HG03139 (cell line): ENCODE measurements around the gene IFI30.
"Not testable (repeated sequence)": the region's sequence is repeated elsewhere in the genome, so short reads cannot be mapped to it uniquely, and the experiment has no call there.

Source experiments
- ATAC-seq: cut with Tn5 transposase; IDR thresholded peaks from one replicate; pipeline ENCODE4 v1.9.1; 2021; ENCODE audit not compliant: unreplicated experiment

The IFI30 gene

DNA sequence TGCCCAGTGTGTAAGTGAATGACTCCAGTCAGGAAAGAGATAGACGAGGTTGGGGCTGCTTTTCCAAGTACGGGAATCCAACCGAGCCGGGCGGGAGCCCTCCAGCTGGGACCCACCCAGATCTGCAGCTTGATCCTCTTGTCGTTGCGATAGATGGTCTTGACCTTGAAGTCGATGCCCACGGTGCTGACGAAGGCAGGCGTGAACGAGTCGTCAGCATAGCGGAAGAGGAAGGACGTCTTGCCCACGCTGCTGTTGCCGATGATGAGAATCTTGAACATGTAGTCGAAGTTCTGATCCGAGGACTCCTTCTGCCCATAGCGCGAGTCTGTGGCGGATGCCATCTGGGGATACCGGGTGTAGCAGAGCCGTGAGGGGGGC, 28.8 kb downstream of the IFI30 start:
- no peak for ATAC-seq

DNA sequence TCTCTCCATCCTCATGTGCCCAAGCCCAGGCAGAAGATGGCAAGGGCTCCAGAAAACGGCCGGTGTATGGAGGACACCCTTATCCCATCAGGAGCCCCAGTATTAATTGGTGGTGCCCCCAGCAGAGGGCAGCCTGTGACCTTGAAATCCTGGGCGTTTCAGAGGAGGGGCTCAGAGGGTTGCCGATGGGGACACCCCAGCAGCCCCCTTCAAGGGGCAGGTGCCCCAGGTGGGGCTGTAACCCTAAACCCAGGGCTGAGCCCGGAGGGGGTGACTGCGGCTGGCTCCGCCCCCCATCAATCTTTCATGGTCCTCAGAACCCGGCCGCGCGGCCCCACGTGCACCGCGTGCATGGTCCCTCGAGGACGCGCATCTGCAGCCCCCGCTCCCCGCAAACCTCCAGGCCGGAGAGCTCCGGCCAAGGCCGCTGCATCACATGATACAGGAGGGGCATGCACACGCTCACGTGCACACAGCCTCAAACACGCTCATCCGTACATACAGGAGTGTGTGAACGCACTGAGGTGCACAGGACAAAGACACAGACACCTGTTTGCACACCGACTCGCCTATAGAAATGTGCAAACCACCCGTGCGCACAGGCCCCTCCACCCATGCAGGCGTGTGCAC, 29.3 kb downstream of the IFI30 start:
- no peak for ATAC-seq

DNA sequence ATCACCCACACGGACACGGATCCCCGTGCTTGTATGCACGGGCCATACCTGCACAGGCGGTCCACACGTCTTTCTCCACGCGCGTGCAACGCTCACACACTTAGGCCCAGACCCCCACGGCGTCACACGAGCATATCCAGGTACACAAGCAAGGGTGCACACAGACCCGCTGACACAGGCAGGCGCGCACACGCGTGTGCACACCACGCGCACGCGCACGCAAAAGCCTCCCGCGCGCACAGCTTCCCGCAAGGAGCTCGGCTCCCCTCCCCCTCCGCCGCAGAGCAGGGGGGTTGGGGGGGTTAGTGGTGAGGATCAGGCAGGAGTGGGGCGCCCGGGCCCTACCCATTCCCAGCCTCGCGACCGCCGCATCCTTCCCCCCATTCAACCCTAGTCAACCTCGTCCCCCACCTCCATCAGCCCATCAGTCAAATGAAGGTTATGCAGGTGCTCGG, 29.8 kb downstream of the IFI30 start:
- ATAC-seq: no peak

DNA sequence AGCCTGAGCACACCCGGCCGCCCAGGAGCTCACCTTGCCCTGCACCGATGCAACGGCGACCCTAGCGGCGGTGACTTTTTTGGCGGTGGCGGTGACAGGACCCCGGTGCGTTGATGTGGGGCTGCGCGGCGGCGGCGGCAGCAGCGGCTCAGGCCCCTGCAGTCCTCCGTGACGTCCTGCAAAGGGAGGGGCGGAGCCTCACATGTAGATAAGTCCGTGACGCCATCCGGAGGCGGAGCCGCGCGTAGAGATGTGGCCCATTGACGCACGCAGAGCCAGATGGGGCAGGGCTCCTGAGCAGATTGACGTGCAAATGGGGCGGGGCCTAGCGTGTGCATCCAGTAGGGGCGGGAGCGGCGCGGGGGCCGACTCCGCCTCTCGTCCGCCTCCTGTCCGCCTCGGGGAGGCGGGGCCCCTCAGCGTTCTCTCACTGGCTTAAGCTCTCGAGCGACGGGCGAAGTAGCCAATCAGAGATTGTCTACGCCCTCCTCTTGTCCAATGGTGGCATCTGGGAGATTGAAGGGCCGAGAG, 30.3 kb downstream of the IFI30 start, which contains the start of gene RAB3A:
Gene RAB3A, minus strand, starts transcription at position 180 of the 531 bp plus-strand sequence. CDS start 1,302 bp downstream, outside the sequence.
- peak; percentile 86 for ATAC-seq

DNA sequence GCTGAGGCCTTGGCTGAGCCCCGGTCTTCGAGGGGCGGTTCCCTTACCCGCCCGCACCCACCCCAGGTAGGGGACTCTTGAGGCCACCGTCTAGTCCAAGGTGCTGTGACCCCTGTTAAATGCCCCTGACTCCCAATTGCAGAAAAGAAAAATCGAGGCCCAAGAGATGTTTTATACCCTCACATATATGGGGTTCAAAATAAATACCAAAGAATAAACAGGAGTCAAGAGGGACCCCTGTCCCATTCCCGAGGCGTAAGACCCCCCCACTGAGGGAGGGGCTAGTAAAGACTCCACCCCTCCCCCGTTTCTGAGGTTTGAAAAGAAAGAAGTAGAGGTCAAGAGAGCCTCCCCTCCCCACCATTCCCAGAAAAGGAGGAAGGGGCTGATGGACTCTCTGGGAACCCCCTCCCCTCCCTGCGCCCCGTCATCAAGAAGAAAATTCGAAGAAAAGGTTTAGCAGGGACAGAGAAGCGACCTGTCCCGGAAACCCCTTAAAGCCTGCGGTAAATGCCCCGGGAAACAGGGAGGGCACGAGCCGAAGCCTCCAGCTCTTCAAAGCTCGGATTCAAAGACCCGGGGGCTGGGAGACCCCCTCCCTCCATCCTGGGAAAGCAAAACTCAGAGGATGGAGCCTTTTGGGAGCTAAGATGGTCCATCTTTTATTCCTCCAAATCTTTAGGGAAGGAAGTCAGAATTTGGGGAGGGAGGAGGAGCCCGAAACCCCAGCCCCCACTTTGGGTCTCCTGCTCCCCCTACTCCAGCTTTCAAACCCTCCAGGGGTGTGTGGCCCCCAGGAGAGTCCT, 31.0 kb downstream of the IFI30 start:
- ATAC-seq: peak; percentile 5

DNA sequence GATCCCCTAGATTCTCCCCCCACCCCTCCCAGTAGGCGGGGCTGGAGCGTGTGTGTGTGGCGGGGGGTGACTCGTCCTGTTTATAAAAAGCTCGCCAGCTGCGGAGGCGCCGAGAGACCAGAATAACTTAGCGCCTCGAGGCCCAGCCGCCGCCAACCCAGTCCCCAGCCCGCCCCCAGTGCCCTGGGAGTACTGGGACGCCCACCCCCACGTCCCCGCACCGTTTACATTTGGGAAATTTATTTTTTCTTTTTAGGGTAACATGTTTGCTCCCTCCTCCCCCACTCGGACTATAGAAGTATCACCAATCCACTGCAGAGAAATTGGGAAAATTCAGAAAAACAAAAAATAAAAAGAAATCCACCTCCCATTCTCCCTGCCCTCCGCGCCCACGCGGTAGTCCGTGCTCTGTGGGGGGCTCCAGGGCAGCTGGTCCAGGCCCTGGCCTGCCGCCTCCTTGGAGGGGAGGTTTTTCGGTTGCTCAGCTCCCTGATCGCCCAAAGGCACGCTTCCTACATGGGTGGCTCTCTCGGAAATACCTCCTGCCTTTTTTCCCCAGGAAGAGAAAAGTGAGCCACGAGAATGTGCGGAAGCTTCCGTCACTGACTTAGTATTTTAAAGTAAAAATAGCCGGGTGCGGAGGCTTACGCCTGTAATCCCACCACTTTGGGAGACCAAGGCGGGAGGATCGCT, 31.7 kb downstream of the IFI30 start:
- ATAC-seq: no peak

DNA sequence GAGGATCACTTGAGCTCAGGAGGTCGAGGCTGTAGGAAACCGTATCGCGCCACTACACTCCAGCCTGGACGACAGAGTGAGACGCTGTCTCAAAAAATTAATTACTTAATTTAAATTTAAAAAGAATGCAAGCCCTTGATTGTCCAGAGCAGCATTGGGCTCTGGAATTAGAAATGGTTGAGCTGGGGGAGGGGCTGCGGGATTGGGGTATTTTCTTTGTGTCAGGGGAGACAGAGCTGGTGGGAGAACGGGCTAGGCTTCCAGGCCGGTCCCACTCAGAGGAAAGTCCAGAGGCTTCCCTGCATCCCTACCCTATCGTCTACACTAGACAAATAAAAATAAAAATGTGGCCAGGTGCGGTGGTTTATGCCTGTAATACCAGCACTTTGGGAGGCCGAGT, 32.4 kb downstream of the IFI30 start:
- no peak for ATAC-seq

DNA sequence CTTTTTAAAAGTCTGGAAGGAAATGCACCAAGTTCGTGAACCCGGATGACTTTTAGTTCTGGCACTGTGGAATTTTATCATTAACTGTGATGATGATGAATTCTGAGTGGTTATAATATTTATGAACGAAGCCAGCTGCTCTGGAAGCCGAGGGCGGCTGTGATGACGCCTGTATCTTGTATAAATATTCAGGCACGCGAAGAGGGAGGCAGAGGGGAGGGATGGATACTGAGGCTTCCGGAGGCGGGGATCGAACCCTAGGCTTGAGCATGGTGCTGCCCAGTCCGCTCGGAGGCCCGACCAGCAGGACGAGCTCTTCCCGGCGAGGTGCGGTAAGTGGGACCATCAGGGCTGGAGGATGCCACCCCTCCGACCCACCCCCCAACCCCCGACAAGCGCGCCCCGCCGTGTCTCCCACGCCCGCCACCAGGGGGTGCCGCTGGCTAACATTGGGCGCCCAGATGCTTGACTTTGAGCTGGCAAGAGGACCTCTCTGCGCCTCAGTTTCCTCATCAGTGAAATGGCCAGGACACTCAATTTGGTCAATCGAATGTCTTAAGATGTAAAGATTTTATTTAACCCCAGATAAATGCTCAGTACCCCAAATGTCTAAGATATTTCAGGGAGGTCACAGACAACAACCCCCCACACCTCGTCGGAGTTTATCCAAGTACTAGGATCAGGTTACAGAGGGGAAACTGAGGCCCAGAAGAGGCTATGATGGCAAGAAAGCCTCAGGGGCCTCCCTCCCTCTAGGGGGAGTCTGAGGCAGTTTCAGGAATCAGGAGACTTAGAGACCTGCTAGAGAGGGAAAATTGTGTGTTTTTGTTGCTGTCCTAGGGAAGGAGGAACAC, 34.7 kb downstream of the IFI30 start:
- no peak for ATAC-seq

DNA sequence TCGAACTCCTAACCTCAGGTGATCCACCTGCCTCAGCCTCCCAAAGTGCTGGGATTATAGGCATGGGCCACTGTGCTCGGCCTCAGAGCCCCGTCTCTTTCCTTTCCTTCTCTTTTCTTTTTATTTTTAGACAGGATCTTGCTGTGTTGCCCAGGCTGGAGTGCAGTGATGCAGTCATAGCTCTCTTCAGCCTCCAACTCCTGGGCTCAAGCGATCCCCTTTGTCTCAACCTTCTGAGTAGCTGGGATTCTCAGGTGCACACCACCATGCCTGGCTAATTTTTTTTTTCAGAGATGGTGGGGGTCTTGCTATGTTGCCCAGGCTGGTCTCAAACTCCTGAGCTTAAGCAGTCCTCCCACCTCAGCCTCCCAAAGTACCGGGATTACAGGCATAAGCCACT, 36.3 kb downstream of the IFI30 start:
- ATAC-seq: not testable (repeated sequence)

DNA sequence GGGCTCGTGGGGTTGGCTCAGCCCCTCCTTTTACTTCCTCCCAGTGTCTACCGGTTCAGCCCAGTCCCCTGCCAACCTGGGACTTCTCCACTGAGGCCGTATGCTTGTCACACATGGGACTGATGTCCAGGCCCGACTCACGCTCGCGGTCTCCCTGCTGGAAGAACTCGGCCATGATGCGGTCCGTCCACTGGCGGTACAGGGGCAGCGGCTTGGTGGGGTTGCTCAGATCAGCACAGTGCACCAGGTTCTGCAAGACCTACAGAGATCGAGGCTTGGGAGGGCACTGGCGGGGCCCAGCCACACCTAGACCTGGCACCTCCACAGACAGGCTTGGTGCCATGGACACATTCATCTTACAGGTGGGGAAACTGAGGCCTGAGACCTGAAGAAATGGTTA, 38.1 kb downstream of the IFI30 start:
- ATAC-seq: no peak

DNA sequence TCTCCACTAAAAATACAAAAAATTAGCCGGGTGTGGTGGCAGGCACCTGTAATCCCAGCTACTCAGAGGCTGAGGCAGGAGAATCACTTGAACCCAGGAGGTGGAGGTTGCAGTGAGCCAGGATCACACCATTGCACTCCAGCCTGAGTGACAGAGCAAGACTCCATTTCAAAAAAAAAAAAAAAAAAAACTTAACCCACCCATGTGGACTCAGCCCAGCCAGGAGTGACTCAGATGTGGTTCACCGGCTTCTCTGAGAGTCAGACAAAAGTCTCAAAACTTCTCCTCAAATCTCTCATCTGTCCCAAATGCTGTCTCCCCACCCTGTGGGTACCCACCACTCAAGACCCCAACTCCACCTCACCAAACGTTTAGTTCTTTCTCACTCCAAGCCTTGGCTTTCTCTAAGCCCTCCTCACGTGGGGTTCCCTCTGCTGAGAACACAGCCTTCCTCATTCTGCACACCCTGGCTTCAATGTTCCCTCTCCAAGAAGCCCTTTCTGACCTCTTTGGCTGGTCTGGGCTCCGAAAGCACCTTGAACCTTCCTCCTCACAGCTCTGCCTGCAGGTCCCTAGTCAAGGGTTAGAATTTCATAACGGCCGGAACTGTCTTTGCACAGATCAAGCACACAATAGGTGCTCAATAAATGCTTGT, 41.3 kb downstream of the IFI30 start:
- ATAC-seq: no peak

DNA sequence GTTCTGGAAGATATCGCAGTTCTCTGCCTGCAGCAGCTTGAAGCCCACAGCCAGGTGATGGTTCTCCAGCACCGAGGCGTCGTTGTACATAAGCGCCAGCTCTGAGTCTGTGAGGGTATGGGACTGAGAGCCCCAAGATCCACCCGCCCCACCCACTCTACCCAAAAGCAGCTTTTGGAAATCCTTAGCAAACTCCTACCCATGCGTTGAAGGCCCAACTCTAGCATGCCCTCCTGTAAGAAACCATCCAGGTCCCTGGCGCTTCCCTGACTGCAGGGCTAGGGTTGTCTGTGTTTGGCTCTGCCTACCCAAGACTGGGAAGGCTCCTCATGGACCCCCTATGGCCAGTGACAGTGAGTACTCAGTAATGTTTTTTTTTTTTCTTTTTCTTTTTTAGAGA, 43.2 kb downstream of the IFI30 start:
- no peak for ATAC-seq

DNA sequence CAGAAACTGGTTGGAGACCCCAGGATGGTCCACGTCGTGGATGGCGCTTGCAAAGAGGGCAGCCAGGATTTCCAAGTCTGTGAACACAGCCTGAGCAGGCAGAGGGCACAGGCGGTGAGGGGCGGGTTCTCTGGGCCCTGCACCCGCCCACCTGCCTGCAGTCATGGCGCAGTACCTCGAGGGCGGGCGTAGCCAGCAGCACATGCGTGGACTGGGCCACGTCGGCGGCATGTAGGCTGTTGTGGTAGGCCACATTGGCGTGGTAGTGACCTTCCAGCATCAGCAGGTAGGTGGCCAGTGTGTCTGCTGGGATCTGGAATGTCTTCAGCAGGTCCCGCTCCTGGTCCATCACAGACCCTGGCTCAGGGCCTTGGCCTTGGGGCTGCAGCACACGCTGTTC, 44.5 kb downstream of the IFI30 start:
- ATAC-seq: no peak

DNA sequence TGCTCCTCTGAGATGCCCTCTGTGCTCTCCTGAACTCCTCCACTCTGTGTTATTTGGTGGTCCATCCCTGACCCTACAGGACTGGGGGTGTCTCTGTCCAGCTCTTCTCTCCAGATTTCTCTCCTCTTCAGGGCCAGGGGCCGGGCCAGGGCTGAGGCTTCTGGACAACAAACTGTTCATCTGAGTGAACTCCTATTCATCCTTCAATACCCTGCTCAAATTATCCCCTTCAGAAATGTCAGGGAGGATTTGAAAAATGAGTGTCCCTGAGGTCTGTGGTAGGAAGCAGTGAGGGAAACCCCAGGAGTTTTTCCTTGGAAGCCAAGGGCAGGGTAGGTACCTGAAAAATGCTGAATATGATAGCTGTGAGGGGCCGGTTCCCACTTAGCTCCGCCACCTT, 45.0 kb downstream of the IFI30 start:
- ATAC-seq: no peak

DNA sequence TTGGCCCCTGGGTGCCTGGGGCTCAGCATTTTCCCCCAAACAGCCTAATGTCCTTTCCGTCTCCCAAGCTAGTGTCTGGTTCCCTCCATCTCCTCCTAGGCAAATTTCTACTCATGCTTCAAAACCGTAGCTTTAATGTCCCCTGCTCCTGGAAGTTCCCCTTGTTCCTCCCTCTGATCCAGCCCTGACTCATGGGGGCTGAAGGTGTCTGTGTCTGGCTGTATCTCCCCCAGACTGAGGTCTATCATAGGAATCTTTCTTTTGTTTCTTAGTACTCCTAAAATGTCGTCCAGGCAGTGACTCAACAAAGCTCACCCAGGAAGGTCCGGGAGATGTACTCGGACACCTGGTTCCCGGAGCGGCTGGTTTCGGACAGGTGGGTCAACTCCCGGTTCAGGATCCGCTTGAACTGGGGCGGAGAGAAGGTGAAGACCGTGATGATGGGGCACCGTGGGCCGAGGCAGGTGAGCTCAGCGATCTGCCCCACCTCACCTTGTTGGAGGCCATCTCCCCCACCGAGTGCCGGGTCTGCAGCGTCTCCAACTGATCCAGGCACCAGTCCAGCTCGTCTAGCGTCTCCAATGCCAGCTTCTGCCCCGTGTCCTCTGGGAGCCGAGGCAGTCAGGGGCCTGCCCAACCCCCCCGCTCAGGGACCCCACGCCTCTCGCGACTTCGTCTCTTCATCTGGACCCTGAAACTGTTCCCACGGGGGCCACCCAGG, 46.5 kb downstream of the IFI30 start:
- no peak for ATAC-seq

DNA sequence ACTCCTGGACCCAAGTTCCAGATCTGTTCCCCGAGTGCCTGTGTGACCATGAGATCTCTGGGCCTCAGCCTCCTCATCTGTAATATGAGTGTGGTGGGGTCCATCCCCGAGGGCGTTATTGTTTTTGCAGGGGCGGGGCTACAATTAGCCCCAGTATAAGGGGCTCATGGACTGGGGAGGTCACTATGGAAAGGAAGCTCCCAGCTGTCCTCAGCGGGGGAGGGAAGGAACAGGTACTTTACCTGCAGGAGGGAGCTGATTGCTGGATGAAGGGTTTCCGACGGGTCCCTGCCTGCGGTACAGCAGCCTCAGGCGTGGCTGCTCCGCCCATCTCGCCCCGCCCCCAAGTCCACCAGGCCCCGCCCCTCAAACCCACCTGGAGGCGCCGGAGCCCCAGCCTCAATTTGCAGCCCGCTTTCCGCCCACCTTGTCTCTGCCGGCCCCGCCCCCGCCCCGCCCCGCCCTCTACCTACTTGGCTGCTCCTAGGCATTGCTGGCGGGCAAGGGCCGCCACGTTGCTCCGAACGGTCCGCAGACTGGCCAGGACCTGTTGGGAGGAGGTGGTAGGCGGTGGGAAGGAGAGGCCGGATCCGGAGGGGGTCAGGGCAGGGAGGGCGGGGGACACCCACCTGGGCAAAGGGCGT, 47.1 kb downstream of the IFI30 start:
- no peak for ATAC-seq

DNA sequence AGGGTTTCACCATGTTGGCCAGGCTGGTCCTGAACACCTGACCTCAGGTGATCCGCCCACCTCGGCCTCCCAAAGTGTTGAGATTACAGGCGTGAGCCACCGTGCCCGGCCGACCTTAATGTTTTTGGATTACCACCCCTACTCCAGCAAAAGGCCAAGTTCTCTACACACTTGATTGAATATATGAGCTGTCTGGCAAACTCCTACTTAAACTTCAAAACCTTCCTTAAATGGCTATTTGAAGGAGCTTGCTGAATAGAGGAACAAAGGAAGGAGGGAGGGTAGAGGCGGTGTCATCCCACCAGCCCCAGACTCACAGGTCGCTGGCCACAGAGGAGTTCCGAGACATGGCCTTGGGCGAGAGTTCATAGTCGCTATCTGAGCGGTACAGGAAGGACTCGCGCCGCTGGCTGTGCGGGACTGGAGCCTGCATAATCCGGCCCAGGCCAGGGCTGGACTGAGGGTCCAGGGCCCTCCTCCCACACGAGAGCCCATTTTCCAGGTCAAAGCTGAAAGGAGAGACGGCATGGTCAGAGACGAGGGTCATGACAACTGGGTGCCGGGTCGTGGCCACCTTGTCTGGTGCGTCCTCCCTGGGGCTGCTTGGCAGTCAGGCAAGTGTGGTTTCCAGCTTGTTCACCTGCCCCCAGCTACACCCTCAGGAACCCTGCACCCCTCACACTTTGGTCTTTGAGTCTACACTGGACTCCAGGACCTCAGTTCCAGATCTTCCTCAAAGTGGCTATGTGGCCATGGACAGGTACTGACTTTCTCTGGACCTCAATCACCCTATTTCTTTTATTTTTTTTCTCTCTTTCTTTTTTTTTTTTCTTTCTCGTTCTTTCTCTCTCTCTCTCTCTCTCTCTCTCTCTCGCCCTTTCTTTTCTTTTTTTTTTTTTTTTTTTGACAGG, 48.5 kb downstream of the IFI30 start:
- ATAC-seq: no peak
